HK-2 (cell line): ENCODE data around the gene PDGFRB.

Source experiments
- DNase-seq: peaks from one replicate; pipeline ENCODE4 v3.0.0-alpha.2; 2018; ENCODE audit not compliant: unreplicated experiment

Gene PDGFRB

GRCh38 chr5:150155258-150156026 is at the start of gene PDGFRB:
Gene PDGFRB, minus strand, starts transcription at chr5:150155845. Its CDS starts 18,798 bp downstream, at chr5:150137047.
- no peak for DNase-seq

- DNase-seq, result no peak
These were observed 48.9 kb upstream of the PDGFRB start for GRCh38 chr5:150204590-150204960.

- DNase-seq, result no peak
These were observed 48.4 kb upstream of the PDGFRB start for GRCh38 chr5:150203832-150204589.

GRCh38 chr5:150202501-150202900 is 46.9 kb upstream of the PDGFRB start:
- no peak for DNase-seq

- DNase-seq, result no peak
These were observed 41.8 kb upstream of the PDGFRB start for GRCh38 chr5:150197476-150197875.

GRCh38 chr5:150196986-150197385 is 41.3 kb upstream of the PDGFRB start:
- no peak for DNase-seq

- DNase-seq, result no peak
These were observed 40.9 kb upstream of the PDGFRB start for GRCh38 chr5:150196514-150196913.

GRCh38 chr5:150195736-150196485 is 40.3 kb upstream of the PDGFRB start:
- no peak for DNase-seq

- DNase-seq, result no peak
These were observed 36.8 kb upstream of the PDGFRB start for GRCh38 chr5:150192462-150192861.

GRCh38 chr5:150190987-150191386 is 35.3 kb upstream of the PDGFRB start:
- no peak for DNase-seq

GRCh38 chr5:150190503-150190979 is 34.9 kb upstream of the PDGFRB start:
- DNase-seq, result no peak

GRCh38 chr5:150189728-150190502 is 34.3 kb upstream of the PDGFRB start, which contains the start of gene SLC6A7:
Gene SLC6A7, plus strand, starts transcription at chr5:150190062. Its CDS starts 266 bp downstream, at chr5:150190328.
- no peak for DNase-seq

GRCh38 chr5:150189326-150189725 is 33.7 kb upstream of the PDGFRB start:
- DNase-seq, result no peak

GRCh38 chr5:150188146-150188842 is 32.6 kb upstream of the PDGFRB start:
- DNase-seq, result no peak

- no peak for DNase-seq
These were observed 31.3 kb upstream of the PDGFRB start for GRCh38 chr5:150186897-150187296.

GRCh38 chr5:150186137-150186536 is 30.5 kb upstream of the PDGFRB start:
- DNase-seq, result no peak

- DNase-seq, result no peak
These were observed 29.6 kb upstream of the PDGFRB start for GRCh38 chr5:150184990-150185912.

- DNase-seq, result no peak
These were observed 28.4 kb upstream of the PDGFRB start for GRCh38 chr5:150184006-150184405.

- no peak for DNase-seq
These were observed 27.8 kb upstream of the PDGFRB start for GRCh38 chr5:150183436-150183835.

GRCh38 chr5:150182774-150183173 is 27.1 kb upstream of the PDGFRB start:
- DNase-seq, result no peak
